NCI-H1105 treated with DMSO at 0.1 percent for 48 hours (cell line): ENCODE data around the gene SP140.
"Not testable (repeated sequence)": the region's sequence is repeated elsewhere in the genome, so short reads cannot be mapped to it uniquely, and the experiment has no call there.

Experiments
- DNase-seq: peaks from one replicate; lab custom pipeline; 2025; lab: John Stamatoyannopoulos, UW

The SP140 gene

DNA sequence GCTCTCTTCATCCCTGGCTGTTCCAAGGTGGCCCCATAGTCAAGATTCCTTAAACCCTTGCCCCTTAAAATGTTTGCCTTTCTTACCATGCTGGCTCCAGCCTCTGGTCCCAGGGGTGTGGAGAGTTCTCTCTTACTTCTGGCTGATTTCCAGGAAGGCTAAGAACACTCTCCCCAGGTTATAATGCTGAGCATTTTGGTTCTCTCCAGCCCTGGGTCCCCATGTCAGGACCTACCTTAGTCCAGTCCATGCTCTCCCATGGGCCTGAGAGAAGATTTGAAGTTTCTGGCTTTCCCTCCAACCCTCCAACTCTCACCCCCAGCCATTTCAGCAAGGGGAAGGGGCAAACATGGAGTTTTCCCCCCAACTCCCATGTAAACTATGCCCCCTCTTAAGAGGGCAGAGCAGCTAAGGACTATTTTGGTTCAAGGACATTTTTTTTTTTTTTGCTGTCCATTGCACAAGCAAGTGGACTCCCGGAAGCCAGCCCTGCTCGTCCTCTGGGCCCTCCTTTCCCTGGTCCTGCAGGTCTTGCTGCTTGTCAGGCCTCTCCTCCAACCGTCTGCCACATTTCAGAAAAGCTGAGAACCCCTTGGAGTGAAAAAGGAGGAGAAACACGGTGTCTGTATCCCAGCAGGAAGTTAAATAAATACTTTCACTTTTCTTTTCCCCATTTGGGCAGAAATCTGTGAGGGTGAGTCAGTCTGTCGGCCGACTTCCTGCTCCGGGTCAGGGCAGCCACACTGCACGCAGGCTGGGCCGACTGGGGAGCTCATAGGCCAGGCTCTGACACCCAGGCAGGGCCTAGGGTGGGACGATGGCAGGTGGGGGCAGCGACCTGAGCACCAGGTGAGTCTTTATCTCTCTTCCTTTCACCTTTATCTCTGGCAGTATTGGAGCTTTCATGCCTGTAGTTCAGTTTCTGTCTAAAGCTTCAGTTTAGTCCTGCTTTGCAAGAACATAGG is 101.2 kb downstream of the SP140 start, which contains the start of gene SP140L:
Gene SP140L (plus strand): TSS at position 741 of the 965 bp plus-strand sequence. CDS start 77 bp downstream, at position 818.
- DNase-seq = no peak

DNA sequence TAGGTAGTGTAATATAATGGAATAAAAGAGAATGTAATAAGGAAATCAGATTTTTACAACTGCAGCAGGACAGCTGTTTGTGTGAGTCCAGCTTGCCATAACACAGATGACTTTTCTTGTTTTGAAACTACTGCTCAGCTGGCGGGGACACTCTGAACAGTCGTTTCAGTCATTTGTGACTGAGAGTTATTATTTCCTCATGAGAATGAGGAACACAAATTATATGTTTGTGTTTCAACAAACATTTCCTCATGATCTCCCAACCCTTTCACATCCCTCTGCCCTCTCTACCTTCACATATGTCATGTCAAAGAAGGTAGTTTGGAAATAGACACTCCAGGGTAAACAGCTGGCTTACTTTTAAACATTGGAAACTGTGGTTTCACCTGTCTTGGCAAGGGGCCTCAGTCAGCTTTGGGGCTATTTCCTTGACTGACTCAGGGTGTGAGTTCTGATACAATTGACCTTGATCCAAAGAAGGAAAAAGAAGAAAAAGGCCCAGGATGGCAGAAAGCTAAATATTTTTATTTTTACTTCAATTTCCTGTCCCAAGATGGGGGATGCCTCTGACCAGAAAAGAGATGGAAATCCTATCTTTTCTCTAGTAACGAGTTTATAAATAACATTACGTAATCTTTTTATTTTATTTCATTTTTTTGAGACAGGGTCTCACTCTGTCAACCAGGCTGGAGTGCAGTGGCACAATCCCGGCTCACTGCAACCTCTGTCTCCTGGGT is 102.0 kb downstream of the SP140 start:
- DNase-seq = no peak

- no peak for DNase-seq
Observed at GRCh38 chr2:230328155-230328458, 102.6 kb downstream of the SP140 start.

- DNase-seq = no peak
Observed at GRCh38 chr2:230329946-230330605, 104.5 kb downstream of the SP140 start.

GRCh38 chr2:230330725-230331124 is 105.2 kb downstream of the SP140 start:
- no peak for DNase-seq

DNA sequence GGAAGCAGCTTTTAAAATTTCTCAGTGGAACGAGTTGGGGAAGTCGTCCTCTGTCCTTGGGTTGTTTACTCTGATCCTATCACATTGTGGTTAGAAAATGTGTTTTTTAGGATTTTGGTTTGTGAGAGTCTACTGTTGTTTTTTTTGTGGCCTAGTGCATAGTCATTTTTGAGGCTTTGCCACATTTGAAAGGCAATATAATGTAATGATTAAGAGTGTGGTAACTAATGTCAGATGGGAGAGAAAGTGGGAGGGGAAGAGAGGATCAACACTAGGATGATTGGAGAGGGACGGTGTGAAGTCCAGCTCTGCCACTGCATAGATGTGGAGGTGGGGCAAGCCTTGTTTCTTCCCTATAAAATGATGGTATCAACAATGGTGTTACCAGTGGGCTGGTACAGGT is 109.9 kb downstream of the SP140 start:
- no peak for DNase-seq

- no peak for DNase-seq
Observed at GRCh38 chr2:230335864-230336506, 110.4 kb downstream of the SP140 start.

DNA sequence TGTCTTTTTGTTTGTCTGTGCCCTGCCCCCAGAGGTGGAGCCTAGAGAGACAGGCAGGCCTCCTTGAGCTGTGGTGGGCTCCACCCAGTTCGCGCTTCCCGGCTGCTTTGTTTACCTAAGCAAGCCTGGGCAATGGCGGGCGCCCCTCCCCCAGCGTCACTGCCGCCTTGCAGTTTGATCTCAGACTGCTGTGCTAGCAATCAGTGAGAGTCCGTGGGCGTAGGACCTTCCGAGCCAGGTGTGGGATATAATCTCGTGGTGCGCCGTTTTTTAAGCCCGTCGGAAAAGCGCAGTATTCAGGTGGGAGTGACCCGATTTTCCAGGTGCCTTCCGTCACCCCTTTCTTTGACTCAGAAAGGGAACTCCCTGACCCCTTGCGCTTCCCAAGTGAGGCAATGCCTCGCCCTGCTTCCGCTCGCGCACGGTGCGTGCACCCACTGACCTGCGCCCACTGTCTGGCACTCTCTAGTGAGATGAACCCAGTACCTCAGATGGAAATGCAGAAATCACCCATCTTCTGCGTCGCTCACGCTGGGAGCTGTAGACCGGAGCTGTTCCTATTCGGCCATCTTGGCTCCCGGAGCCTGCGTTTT is 116.5 kb downstream of the SP140 start:
- not testable (repeated sequence) for DNase-seq

GRCh38 chr2:230343041-230343624 is 117.6 kb downstream of the SP140 start:
- not testable (repeated sequence) for DNase-seq

DNA sequence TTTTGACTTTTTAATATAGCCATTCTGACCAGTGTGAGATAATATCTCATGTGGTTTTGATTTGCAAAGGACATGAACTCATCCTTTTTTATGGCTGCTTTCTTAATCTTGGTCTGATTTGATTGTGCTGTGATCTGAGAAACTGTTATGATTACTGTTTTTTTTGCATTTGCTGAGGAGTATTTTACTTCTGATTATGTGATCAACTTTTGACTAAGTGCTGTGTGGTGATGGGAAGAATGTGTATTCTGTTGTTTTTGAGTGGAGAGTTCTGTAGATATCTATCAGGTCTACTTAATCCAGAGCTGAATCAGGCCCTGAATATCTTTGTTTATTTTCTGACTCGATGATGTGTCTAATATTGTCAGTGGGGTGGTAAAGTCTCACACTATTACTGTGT is 118.2 kb downstream of the SP140 start:
- DNase-seq = no peak

DNA sequence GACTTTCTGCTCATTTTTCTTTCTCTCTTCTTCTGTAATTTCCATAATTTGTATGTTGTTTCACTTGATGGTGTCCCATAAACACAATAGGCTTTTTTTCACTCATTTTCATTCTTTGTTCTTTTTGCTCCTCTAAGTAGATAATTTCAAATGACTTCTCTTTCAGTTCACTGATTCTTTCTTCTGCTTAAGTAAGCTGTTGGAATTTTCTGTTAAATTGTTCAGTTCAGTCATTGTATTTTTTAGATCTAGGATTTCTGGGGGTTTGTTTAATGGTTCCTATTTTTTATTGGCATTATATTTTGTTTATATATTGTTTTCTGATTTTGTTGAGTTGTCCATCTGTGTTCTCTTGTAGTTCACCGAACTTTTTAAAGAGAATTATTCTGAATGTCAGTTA is 120.9 kb downstream of the SP140 start:
- no peak for DNase-seq

GRCh38 chr2:230346921-230347533 is 121.5 kb downstream of the SP140 start:
- no peak for DNase-seq

DNA sequence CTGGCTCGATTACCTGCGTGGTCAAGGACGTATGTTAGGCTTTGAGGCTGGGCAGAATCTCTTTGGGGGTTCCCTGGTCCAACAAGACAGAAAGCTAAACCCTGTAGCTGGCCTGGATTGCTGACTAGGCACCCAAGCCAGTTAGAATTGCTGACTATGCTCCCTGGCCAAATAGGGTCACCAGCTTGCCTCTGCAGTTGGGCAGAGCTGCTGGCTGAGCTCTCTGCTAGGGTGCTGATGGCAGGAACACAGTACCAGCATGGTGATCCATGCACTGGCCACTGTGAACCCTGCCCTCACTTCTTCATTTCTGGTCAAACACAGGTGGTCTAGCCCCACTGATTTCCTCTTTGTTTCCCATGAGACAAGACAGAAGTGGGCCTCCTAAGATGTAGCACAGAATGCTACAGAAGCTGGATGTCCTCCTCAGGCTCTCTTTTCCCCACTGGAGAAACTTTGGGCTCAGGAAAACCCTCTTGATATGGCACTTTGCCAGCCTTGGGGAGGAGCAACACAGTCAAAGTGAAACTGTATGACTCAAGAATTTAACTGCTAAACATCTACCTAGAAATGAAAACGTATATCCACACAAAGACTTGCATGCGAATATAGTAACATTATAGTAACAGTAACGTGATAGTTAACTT is 122.2 kb downstream of the SP140 start:
- no peak for DNase-seq

DNA sequence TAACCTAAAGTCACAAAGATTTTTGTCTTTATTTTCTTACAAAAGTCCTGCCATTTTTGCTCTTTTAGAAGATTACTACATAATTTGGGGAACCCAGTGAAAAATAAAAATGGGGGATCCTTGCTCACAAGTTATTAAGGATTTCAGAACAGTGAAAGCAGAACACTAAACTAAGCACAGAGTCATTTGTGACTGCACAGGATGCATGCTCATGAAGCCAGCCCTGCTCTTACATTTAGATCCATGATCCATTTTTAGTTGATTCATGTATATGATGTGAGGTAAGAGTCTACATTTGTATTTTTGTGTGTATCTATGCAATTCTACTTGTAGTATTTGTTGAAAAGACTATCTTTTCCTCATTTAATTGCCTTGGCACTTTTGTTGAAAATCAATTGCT is 123.3 kb downstream of the SP140 start:
- DNase-seq = no peak

DNA sequence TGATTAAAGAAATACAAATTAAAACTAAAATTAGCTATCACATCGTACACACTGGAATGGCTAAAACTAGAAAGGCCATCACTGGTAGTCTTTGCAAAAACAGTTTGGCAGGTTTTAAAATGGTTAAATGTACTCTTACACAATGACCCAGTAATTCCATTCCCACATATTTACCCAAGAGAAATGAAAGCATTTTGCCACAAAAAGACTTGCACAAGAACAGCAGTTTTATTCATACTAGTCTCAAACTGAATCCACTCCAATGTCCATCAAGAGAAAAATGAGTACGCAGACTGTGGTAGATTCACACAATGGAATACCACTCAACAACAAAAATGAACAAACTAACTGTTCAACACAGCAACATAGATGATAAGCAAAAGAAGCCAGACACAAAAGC is 130.5 kb downstream of the SP140 start:
- DNase-seq = no peak

DNA sequence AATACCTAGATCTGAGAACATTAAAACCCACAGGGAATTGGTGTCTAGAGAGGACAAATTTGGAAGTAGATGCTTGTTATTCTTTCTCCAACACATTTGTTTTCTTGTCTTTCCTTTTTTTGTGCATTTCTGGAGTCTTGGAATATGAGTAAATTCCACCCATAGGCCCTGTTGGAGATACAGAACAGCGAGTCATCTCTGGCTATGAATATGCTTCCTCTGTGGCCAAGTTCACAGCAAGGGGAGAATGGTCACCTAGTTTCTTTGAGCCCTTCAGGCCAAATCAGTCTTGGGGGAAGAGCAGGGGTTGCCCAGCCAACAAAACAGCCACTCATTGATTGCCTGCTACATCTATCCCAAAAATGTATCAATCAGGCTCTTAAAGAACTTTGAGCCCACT is 132.8 kb downstream of the SP140 start:
- no peak for DNase-seq

GRCh38 chr2:230360028-230360427 is 134.5 kb downstream of the SP140 start:
- DNase-seq = no peak

DNA sequence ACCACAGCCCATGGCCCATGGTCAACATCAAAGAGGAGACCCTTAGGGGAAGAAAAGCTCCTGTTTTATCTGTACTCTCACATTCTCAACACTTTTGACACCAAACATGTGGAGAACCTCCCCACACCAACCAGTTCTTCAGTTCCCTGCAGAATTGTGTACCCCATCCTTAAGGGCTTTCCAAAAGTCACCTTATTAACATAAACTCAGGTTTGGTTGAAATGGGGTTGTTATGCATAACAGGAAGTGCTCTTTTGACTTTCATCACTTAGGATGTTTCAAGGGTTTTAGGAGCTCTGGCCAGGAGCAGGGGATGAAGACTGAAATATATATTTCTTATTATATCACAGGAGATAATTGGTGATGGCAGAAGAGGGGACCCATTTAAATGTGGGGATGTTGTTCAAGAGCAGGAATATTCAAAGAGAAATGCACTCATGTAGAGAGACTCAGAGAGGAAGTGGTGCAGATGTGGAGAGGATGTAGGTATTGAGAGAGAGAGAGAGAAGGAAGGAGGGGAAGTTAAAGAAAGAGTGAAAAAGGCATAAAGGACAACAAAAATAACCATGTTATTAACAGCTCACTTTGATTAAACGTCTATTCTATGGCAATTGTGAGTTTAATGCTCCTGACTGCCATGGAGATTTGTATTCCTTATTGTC is 136.6 kb downstream of the SP140 start:
- DNase-seq = no peak
